Bone marrow (tissue), 2 donors: ENCODE measurements around the gene C8A.

ENCODE experiments used
- DNase-seq, 2 donors: peaks; one replicate each; lab custom pipeline; 2025; lab: John Stamatoyannopoulos, UW

The C8A gene

DNA sequence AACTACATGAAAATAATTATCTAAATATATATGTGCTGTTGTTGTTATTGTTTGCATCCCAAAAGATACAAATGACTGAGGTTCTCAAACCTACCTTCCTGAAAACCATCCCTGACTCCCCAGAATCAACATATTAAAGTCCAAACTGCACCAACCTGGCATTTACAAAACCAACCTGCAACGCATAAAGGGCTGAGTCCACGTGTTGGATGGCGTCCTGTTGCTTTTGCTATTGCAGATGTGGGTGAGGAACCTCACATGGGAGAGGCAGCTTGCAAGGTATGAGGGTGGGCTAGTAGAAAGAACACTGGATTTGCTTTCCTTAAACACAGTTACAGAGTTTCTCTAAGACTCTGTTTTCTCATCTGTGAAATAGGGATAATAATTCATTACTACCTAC lies 112.8 kb downstream of the C8A start:
- no peak for DNase-seq
